ENCODE results near the gene WDR93.
A peak's percentile ranks its signal among the peaks of the same experiment; 100 is the strongest.

Gene WDR93

DNA sequence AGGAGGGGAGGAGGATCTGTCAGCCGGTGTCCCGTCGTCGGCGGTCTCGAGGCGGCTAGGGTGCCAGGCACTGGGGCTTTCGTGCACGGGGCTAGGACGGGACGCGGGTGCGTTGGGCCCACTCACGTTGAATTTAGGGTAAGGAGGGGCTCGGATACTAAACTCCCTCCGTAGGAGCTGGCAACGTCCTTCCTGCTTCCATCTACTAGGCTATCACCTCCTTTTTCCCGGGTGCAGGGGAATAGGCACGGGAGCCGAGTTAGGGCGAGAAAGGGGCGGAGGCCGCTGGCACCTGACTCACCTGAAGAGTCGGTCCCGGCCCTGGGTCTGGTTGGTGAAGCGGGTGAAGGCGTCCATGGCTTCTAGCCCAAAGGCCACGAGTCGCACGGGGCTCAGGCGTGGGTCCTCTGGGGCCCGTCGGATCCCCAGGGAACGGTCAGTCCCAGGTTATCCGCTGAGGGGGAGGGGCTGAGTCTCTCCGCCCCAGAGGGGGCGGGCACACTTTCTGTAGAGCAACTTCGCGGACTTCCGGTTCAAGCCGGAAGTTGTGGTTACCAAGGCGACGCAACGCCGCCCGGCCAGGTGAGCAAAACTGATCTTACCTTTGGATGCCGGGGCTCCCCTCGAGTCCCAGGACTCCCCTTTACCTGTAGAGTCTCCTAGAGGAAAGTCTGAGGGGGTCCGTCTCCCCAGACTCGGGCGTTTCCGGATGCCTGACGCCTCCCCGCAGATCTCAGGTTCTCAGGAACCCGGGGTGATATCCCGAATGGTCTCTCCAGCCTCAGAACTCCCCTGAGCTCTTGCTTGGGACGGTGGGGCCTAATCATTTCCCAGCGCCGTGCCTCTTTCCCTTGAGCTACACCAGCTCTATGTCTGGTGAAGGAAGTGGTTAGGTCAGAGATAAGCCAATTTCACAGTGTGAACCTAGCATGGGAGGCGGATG lies at the start of gene WDR93, which contains the start of gene PEX11A:
WDR93 (plus strand) TSS at position 536 of the 943 bp plus-strand sequence. CDS start 10,936 bp downstream, outside the sequence.
PEX11A (minus strand) TSS at position 479 of the 943 bp plus-strand sequence; CDS start at position 357, 122 bp downstream.
- DNase-seq, result peak; percentile 56 to 73

DNA sequence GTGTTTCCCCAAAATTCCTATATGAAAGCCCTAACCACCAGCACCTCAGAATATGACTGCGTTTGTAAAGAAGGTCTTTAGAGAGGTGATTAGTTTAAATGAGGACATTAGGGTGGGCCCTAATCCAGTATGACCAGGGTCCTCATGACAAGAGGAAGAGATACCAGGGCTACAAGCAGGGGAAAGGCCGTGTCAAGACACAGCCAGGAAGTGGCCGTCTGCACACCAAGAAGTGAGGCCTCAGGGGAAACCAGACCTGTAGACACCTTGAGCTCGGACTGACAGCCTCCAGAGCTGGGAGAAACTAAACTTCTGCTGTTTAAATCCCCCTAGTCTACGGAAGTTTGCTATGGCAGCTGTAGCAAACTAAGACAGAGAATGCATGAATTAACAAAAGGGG lies 49.6 kb upstream of the WDR93 start:
- DNase-seq, result no peak

DNA sequence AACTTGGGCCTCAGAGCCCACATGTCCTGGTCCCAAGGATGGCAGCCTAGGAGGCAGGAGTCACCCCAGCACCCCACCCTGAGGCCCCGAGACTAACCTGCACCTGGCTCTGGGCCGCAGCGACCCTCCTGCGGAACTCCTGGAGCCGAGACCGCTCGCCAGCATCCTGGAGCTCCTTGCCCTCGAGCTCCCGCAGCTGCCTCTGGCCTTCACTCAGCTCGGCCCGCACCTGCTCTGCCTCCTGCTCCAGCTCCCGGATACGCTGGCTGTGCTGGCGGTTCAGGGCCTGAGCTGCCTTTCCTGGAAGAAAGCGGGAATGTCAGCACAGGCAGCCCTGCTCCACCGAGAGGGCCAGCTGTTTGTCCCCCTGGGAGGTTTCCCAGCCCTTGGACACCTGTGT lies 48.5 kb upstream of the WDR93 start:
- DNase-seq, result no peak

DNA sequence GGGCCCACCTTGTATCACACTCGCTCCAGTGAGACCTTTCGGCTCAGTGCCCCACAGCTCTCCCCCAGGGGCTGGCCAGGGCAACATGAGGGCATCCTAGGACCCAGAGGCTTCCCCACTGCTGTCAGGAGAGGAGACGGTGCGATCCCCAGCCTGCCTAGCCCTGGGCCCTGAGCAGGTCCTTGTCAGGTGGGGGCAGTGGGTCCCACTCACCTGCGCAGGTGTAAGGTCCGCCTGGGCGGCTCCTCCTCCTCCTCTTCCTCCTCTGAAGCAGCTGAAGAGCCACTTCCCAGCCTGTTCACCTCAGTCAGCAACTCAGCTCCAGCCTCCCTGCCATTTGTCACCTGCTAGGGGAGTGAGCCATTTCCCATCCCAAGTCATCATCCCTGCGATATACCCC lies 44.9 kb upstream of the WDR93 start:
- DNase-seq, result no peak

DNA sequence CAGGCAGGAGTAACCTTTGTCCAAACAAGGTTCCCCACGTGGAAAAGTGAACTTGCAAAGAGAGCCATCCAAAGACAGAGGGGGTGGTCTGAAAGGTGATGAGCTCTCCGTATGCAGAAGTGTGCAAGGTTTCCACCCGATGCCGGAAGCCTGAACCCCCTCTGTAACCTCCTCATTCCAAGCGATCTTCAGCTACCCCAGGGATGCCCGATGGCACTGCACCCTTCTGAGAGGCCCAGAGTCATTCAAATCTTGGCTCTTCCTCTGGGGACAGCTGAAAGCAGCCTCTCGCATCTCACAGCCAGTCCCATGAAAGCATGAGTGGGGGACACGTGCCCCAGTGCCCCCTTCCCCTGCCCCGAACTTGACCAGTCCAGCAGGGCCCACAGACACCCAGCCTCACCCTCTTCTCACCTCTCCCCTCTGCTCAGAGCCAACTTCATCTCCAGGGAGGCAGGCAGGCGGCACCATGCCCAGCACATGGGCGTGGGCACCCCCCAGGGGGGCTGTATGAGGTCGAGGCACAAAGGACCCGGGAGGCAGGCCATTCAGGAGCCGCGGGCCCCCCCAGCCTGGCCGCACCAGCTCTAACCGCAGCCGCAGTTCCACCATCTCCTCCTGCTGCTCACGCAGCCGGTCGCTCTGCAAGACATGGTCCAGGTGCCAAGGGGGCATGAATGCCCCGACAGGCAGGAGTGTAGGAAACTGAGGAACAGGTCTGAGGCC lies 44.0 kb upstream of the WDR93 start:
- no peak for DNase-seq

DNA sequence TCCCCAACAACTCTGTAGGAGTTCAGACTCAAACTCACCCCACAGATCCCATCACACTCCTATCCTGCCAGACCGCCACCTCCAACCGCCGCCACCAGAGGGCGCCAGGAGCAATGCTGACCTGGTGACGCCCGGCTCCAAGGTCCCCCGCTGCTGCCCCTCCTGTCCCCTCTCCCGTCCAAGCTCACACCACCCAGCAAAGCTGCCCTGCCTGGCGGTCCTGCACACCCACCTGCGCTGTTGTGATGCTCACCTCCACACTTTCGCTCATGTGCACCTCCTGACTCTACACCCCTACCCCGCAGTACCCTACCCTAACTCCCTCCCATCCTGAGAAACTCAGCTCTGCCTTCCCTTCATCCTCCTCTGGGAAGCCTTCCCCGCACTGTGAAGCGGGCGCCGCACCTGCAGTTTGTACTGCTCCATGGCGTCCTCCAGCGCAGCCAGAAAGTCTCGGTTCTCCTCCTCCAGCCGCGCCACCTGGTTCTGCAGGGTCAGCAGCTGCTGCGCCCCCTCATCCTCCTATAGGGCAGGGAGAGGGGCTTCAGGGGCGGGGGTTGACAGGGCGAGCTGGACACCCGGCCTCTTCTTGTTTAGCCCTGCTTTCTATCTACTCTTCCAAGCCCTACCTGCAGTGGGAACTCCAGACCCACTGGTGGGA lies 43.3 kb upstream of the WDR93 start:
- no peak for DNase-seq

DNA sequence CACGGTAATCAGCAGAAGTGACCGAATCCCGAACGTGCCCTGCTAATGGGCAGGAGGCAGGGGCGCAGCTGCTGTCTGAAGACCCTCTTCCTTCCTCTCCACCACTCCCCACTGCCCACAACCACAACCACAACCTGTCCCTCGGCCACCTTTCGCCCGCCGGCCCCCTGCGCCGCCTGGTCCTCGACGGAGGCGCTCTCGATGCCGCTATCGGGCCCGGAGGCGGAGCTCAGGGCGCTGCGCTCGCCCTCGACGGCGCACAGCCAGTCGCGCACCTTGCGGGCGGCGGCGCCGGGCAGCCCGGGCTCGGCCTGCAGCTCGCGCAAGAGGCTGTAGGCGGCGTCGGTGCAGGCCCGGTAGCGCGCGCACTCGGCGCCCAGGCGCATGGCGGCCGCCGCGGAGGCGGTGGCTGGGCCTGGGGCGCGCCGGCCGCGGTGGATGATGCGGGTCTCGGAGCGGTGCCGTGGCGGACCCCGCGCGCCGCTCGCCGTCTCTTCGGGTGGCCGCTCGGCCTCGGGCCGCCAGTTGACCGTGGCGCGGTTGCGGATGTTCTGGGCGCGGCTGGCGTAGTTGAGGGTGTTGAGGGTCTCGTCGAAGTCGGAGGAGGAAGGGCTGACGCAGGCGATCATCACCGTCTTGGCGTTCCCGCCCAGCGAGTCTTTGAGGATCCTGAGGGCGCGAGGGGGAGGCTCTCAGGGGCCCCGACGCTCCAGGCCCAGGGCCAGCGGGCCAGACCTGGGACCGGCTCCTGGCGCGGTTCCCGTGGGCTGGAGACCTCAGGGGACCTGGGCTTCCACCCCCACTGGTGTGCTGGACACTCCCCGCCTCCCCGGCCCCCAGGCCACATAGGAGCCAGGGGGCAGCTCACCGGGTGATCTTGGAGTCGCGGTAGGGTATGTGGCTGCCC lies 42.3 kb upstream of the WDR93 start:
- DNase-seq, result no peak

DNA sequence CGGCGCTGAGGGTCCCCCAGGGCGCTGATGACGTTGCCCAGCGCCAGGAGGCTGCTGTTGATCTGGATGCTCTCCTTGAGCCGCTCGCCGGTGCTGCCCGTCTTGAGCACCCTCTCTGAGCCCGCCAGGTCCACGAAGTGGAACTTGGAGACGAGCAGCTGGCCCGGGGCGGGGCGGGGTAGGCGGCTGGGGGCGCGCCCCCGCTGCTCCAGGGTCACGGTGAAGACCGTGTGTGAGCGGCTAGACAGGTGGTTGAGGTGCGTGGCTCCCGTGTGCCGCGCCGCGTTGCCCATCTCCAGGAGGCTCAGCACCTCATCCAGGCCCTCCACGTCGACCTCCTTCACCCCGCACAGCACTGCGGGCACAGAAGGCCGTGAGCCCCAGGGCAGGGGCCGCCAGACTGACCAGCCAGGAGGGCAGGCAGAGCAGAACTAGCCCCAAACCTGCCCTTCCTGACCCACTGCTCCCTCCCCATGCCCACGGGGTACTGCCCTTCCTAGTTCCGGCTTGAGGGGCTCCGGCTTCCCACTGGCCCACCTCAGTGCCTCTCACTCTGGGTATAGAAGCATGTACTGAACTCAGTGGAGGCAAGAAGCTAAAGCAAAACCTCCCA lies 41.5 kb upstream of the WDR93 start:
- DNase-seq, result no peak

DNA sequence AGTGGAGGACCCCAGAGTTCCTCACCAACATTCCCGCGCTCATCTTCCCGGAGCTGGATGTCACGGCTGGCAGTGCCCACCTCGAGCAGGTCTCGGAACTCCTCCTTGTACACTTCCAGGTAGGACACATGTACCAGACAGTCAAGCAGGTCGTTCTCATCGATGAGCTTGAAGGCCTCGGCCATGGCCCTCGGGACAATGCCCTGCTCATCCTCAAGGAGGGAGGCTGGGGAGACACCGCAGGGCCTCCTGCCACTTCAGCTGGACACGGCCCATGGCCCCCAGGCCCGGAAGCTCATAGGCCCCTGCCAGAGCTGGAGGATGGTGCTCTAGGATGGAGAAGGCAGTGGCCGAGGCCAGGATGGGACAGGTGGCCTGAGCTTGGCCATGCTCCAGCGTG lies 40.9 kb upstream of the WDR93 start:
- no peak for DNase-seq

DNA sequence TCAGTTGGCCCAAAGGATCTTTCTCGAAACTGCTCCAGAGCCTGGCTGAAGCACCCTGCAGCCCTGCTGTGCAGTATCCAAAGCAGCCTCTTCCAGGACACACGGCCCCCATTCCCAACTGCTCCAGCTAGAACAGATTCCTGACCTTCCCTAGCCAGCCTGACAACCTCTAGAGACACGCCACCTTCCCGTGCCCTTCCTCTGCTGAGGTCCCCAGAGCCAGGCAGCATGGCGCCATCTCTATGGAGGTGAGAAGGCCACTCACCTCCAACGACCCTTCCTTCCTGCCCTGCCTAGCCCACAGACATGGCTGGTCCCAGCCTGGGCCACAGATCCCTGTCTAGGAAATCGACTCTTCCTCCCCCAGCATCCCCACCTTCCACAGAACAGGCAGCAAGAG lies 38.5 kb upstream of the WDR93 start:
- DNase-seq, result no peak

DNA sequence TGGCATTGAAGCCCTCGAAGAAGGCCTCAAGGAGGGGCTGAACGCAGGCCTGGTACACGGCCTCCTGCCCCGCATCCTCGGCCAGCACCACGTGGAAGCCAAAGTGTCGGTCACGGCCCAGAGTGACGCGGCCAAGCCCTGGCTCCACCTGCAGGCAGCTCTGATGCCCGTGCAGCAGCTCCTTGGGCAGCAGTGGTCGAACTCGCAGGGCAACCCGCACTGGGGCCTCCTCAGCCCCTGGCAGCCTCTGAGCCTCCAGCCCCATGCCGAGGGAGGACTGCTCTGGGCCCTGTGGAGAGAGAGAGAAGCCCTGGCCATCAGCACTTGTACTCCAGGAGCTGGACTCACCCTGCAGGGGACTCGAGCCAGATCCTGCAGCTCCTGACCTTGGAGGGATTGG lies 37.9 kb upstream of the WDR93 start:
- DNase-seq, result no peak

DNA sequence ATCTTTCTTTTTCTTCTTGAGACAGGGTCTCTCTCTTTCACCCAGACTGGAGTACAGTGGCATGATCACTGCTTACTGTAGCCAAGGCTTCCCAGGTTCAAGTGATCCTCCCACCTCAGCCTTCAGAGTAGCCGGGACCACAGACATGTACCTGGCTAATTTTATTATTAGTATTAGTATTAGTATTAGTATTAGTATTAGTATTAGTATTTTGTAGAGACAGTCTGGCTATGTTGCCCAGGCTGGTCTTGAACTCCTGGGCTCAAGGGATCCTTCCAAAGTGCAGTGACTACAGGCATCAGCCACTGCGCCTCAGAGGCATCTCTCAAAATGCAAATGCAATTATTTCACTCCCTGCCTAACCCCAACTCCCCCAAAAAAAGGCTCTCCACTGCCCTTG lies 37.0 kb upstream of the WDR93 start:
- no peak for DNase-seq

DNA sequence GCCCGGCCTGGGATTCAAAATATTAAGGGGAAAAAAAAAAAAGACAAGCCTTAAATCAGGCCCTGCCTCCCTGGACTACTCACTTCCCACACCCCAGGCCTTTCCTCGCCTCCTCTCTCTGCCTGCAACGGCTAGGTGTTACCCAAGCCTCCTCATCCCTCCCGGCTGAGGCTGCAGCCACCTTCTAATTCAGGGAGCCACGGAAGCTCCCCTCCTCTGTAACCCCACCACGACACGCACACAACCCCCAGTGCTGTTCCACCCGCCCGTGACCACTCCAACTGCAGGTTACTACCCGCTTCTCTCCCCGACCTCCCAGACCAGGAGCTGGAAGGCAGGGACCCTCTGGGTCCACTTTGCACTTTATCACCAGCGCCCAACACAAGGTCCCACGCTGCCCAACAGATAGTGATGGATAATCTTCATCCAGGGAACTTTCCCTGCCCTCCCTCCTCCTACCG lies 36.3 kb upstream of the WDR93 start:
- DNase-seq, result no peak

DNA sequence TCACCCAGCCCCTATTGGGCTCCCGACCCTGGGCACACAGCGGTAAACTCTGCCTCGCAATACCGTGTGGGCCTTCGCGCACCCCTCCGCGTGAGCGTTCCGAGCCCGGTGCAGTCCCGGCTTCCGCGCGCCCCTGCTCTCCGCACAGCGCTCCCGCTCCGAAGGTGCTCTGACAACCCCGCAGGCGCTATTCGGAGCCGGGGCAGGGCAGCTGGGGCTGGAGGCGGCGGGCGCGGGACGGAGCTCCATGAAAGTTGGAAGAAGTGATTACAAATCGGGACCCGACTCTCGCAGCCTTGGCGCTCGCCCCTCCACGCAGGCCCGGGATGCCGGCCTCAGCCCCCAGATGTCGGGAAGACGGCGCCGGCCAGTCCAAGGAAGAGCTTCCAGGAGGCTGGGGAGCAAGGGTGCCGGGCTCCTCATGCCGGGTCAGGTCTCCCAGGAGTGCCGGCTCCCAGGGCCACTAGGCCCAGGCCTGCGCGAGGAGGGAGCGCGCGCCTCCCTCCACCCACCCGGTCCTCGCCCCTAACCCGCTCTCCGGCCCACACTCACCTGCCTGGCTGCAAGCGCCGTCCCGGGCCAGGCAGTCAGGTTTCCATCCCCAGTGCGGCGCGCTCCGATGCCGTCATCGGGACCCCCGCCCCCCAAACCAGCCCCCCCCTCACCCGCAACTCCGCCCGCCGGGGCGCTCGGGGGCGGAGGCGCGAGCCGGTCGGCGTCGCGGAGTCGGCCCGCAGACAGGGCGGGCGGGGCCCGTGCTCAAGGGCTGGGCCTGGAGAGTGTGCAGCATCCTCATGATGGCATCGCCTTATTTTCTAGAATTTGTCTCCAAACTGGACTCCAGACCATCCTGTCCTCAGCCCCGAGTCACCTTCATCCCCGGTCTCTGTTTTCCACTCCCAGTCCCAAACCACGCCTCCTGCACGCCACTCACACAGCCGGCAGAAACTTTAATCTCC lies 35.5 kb upstream of the WDR93 start, which contains the start of gene KIF7:
KIF7 (minus strand) TSS at position 621 of the 959 bp plus-strand sequence. CDS start 2,537 bp downstream, outside the sequence.
- DNase-seq, result no peak

DNA sequence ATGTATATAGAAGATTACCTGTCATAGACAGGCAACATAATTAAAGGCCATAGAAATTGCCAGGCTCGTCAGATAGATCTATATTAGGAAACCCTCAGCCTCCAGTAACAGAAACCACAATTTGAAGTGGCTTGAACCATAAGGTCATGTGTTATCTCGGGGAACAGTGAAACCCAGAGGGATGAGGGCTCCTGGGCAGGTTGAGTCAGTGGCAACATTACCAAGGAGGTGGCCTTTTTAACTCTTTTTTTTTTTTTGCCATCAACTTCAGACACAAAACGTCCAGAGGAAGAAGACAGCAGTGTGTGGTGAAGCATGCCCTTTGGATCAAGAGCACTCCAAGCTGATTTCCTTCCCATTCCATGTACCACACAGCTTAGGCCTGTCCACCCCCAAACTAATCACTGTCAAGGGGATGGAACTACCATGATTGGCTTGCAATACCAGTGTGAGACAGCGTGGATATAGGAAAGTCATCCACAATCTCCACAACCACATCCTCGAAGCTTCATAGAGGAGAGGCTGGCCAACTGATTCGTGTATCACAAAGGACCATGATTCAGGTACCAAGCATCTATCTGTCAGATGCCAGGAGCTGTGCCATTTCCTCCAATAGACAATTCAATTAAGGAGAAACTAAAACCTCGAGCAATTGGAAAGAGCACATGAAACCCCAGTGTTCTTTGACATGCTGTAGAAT lies 34.3 kb upstream of the WDR93 start:
- DNase-seq, result no peak

DNA sequence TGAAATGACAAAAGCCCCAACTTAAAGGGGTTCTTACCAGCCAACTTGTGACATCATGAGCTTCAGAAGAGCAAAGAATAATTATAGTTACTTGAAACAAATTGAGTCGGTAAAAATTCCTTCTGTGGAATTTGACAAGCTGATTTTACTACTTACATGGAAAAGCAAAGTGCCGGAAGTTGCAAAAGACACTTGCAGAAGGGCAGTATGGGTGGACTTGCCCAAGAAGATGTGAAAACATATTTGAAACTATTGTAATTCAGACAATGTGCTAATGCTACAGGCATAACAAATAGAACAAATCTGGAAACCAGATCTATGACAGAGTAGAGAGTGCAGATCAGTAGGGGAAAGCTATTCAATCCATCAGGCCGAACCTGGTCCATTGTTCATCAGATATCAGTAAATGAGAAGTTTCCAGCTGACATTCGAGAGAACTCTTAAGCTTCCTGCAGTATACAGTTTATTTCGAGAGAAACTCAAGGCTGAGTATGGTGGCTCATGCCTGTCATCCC lies 32.9 kb upstream of the WDR93 start:
- DNase-seq, result no peak

DNA sequence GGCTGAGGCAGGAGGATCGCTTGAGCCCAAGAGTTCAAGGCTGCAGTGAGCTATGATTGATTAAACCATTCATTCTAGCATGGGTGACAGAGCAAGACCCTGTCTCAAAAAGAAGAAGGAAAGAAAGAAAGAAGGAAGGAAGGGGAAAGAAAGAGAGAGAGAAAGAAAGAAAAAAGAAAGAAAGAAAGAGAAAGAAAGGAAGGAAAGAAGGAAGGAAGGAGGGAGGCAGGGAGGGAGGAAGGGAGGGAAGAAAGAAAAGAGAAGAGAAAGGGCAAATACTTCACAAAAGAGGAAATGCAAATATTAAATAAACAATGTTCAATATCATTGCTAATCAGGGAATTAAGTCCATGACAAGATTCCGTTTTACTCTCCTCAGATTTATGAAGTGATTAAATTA lies 31.3 kb upstream of the WDR93 start:
- no peak for DNase-seq

DNA sequence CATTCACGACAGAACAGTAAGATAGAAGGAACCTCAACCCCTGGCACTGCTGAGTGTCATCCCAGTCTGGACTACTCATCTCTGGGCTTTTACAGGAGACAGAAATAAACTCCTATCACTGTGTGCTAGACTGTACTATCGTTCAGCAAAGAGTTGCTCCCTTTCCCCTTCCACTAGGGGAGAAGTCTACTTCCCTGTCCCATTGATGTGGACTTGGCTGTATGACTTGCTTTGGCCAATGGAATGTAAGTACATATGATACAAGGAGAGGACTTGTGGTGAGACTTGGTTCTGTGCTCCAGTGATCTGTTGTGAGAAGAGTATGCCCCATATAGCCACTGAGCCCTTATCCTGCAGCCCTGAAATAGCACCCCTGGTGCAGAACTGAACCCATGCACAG lies 30.1 kb upstream of the WDR93 start:
- no peak for DNase-seq

DNA sequence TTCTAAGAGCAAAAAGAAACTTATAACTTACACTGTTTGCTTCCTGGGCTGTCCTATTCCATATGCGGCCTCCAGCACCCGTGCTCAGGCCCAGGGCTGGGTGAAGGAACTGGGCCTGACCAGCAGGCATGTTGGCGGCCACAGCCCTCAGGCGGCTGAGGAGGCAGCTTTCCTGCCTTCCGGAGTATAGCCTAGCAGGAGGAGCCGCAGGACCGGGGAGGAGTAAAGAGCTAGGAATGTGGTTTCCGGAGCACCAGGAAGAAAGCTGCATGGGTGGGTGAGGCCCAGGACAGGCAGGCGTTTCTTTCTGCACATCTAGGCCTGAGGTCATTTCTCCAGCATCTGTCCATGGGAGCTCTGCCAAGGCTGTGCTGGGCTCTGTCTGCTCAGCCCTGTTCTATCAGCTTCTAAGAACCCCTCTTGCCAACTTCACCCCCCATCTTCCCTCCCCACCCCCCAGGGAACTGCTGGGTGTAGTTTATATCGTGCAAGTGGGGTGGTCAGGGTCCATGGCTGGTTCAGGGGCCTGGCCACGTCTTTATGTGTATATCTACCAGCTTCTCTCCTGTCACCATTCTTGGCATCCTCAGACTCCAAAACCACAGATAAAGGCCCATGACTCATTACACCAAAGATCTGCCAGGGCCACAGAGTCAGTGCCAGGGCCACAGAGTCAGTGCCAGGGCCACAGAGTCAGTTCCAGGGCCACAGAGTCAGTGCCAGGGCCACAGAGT lies 27.6 kb upstream of the WDR93 start:
- no peak for DNase-seq

Data from AML-193 (cell line).